ENCODE measurements around the gene PITX1. TPM values are rescaled to one million over a fixed set of nuclear protein-coding genes. Genes with fewer than 3 reads are reported as not detected.

PITX1 gene
- total and polyA plus RNA-seq, 2 of the 13 experiments (the other 11 are each of a cell fraction or from before 2014, with no cell fraction given) = 11.7 to 20.2 TPM

DNA sequence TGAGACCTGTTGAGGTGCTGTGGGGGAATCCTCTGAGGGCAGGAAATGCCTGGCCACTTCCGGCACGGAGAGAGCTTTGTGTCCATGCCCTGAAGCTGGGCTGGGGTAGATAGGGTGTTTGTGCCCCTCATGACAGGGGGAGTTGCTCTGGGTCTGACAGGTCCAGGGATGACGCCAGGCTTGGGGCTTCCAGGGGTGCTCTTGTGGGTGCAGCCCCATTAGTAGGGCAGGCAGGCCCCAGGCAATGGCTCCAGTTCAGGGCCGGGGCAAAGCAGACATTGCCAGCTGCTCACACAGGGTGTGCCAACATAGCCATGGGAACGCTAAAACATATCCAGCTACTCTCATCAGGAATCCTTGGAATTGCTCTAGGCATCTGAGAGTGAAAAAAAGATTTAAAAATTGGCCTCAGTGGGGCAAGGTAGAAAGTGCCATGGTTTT lies 21.1 kb downstream of the PITX1 start:
- BruUV-seq (replicated peaks) = no TSS peak
- ChIA-PET POLR2A (no interaction called here), CTCF (ENCODE audit: low intra/inter-chr PET ratio, low total read pairs) (interaction anchor here (3.7 kb wide), 1 partner anchor 178 kb away, joined by 18 read pairs; no protein-coding TSS in a partner anchor)
- Histone ChIP-seq H4K20me1 (ENCODE audit: insufficient read depth, low read length) (no peaks in the 10 kb centered on the region), H3K27me3 (ENCODE audit: control insufficient read depth in 1 of 2, insufficient read depth in 2 of 2, low read length in 2 of 2) (no peaks in the 10 kb centered on the region), H2AFZ (ENCODE audit: low read length) (no peak overlapping the region), H3K9ac (ENCODE audit: insufficient read depth, low read depth, low read length) (no peak overlapping the region), H3K4me3 (replicated peaks in 1 of 3; ENCODE audit: insufficient read depth in 1 of 3, low read depth in 2 of 3, low read length in 3 of 3) (no peak overlapping the region), H3K9me3 (ENCODE audit: low read length) (no peaks in the 10 kb centered on the region), H3K4me2 (ENCODE audit: low read depth, low read length) (no peak overlapping the region), H3K4me1 (ENCODE audit: insufficient read depth, low read length) (peaks cover 14% of the 10 kb centered on the region), H3K36me3 (replicated peaks in 1 of 2; ENCODE audit: control insufficient read depth in 1 of 2, insufficient read depth in 2 of 2, low read length in 2 of 2) (no peaks in the 10 kb centered on the region), H3K27ac (ENCODE audit: extremely low read length, insufficient read depth, low read length) (no peak overlapping the region), H3K79me2 (ENCODE audit: insufficient read depth, low read length) (no peaks in the 10 kb centered on the region)
- intact Hi-C loops (cut with micrococcal nuclease; ENCODE audit: unreplicated experiment) = loop anchor here (5.0 kb wide), 1 partner anchor 179 kb away; no protein-coding TSS in a partner anchor
- DNase-seq (ENCODE audit: low spot score) = no peak
- TF ChIP-seq SNAI1 (CRISPR knock-in tag; IDR thresholded peaks at IDR 0.05; ENCODE audit: borderline replicate concordance) = no peak
- no peak for TF ChIP-seq ZNF296 (CRISPR knock-in tag; conservative IDR thresholded peaks at IDR 0.05)
- TF ChIP-seq ZNF367 (CRISPR knock-in tag; IDR thresholded peaks at IDR 0.05; ENCODE audit: borderline replicate concordance) = no peak
- no peak for TF ChIP-seq SP140L (CRISPR knock-in tag; IDR thresholded peaks at IDR 0.05; ENCODE audit: borderline replicate concordance)
- WGBS (ENCODE audit: low lambda C conversion rate) = 96% methylated on average over 3 of the region's 5 CpGs
- FAIRE-seq = no peak
- in situ Hi-C loops (cut with HindIII; ENCODE audit: extremely low pct_ligation_motif_present, low pct_unique_long_range_greater_than_20kb) = no loop called here
- ATAC-seq = no peak

DNA sequence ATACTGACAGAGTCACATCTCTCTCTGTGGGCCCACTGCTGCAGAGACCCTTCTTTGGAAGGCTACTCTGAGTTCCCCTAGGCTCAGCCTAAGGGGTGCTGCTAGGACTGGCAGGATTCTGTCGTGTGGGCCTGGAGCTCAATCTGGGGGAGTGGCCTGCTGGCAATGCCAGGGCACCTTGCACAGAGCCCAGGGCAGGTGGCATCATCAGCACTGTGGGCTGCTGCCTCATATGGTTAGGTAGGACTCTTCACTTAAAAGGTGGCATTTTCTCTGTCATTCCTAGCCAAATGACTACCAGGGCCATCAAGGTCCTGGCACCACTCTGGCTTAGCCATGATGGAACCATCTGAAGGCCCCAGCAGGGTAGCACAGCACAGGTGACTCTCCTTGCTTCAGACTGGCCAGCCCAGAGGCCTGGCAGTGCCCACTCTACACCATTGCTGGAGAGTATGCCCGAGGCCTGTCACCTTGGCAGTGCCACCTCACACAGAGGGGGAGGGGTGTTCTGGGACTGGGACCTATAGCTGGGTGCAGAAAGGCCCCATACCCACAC lies 21.9 kb downstream of the PITX1 start:
- ChIA-PET CTCF (ENCODE audit: low intra/inter-chr PET ratio, low total read pairs) (interaction anchor here (1.6 to 3.7 kb wide), 2 partner anchors 179 to 192 kb away, joined by 8 to 18 read pairs; no protein-coding TSS in a partner anchor), POLR2A (no interaction called here)
- no peak for FAIRE-seq
- DNase-seq (ENCODE audit: low spot score) = no peak
- H3K27me3 ChIP-seq (ENCODE audit: control insufficient read depth in 1 of 2, insufficient read depth in 2 of 2, low read length in 2 of 2) = no peaks in the 10 kb centered on the region
- WGBS (ENCODE audit: low lambda C conversion rate) = 78% methylated on average over 1 of the region's 2 CpGs
- H2AFZ ChIP-seq (ENCODE audit: low read length) = no peak overlapping the region
- H3K9ac ChIP-seq (ENCODE audit: insufficient read depth, low read depth, low read length) = no peak overlapping the region
- H3K4me3 ChIP-seq (replicated peaks in 1 of 3; ENCODE audit: insufficient read depth in 1 of 3, low read depth in 2 of 3, low read length in 3 of 3) = no peak overlapping the region
- H3K36me3 ChIP-seq (replicated peaks in 1 of 2; ENCODE audit: control insufficient read depth in 1 of 2, insufficient read depth in 2 of 2, low read length in 2 of 2) = no peaks in the 10 kb centered on the region
- no peak overlapping the region for H3K27ac ChIP-seq (ENCODE audit: extremely low read length, insufficient read depth, low read length)
- no TSS peak for BruUV-seq (replicated peaks)
- in situ Hi-C loops (cut with HindIII; ENCODE audit: extremely low pct_ligation_motif_present, low pct_unique_long_range_greater_than_20kb) (no loop called here), intact Hi-C loops (cut with micrococcal nuclease; ENCODE audit: unreplicated experiment) (loop anchor here (5.0 kb wide), 1 partner anchor 180 kb away; no protein-coding TSS in a partner anchor)
- H3K79me2 ChIP-seq (ENCODE audit: insufficient read depth, low read length) = no peaks in the 10 kb centered on the region
- H3K9me3 ChIP-seq (ENCODE audit: low read length) = no peaks in the 10 kb centered on the region
- H3K4me1 ChIP-seq (ENCODE audit: insufficient read depth, low read length) = peaks cover 14% of the 10 kb centered on the region
- no peak overlapping the region for H3K4me2 ChIP-seq (ENCODE audit: low read depth, low read length)
- H4K20me1 ChIP-seq (ENCODE audit: insufficient read depth, low read length) = no peaks in the 10 kb centered on the region
- ATAC-seq = no peak
- TF ChIP-seq, protein P1, sequence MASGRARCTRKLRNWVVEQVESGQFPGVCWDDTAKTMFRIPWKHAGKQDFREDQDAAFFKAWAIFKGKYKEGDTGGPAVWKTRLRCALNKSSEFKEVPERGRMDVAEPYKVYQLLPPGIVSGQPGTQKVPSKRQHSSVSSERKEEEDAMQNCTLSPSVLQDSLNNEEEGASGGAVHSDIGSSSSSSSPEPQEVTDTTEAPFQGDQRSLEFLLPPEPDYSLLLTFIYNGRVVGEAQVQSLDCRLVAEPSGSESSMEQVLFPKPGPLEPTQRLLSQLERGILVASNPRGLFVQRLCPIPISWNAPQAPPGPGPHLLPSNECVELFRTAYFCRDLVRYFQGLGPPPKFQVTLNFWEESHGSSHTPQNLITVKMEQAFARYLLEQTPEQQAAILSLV (CRISPR knock-in tag; IDR thresholded peaks at IDR 0.05; ENCODE audit: borderline replicate concordance) = no peak
- TF ChIP-seq ZNF10 (CRISPR knock-in tag; IDR thresholded peaks at IDR 0.05; ENCODE audit: borderline replicate concordance, low read depth) (no peak), PPARG (CRISPR knock-in tag; conservative IDR thresholded peaks at IDR 0.05) (no peak), NFATC3 (CRISPR knock-in tag; IDR thresholded peaks at IDR 0.05) (no peak), GMEB1 (CRISPR knock-in tag; IDR thresholded peaks at IDR 0.05; ENCODE audit: borderline replicate concordance) (no peak), SALL2 (CRISPR knock-in tag; IDR thresholded peaks at IDR 0.05) (no peak), ZNF326 (CRISPR knock-in tag; IDR thresholded peaks at IDR 0.05; ENCODE audit: borderline replicate concordance) (no peak), ZC3H4 (CRISPR knock-in tag; IDR thresholded peaks at IDR 0.05; ENCODE audit: borderline replicate concordance) (no peak), SP2 (CRISPR knock-in tag; IDR thresholded peaks at IDR 0.05) (no peak), GATA4 (IDR thresholded peaks at IDR 0.05; ENCODE audit: borderline replicate concordance, low read depth) (no peak), HNRNPH1 (optimal IDR thresholded peaks at IDR 0.05; ENCODE audit: low read depth, low read length) (no peak), ZNF841 (CRISPR knock-in tag; IDR thresholded peaks at IDR 0.05; ENCODE audit: borderline replicate concordance) (no peak)
